Fibroblast of pulmonary artery (primary cell): ENCODE measurements around the gene LYSMD4.
"Not testable (repeated sequence)": the region's sequence is repeated elsewhere in the genome, so short reads cannot be mapped to it uniquely, and the experiment has no call there.

Source experiments
- DNase-seq: peaks from one replicate; pipeline ENCODE4 v3.0.0-alpha.2; 2010; ENCODE audit warnings: low read depth
- H3K4me3 ChIP-seq: replicated peaks from 2 replicates; pipeline ENCODE4 v1.5.1; 2011; ENCODE audit warnings: low read depth, mild to moderate bottlenecking, control low read depth, low read length, moderate library complexity
- TF ChIP-seq, protein P1 (sequence below): IDR thresholded peaks from 2 replicates; pipeline ENCODE4 v1.5.1; 2011; ENCODE audit warnings: mild to moderate bottlenecking, control low read depth, low read length, inconsistent platforms; ENCODE audit errors: missing control alignments

The LYSMD4 gene

DNA sequence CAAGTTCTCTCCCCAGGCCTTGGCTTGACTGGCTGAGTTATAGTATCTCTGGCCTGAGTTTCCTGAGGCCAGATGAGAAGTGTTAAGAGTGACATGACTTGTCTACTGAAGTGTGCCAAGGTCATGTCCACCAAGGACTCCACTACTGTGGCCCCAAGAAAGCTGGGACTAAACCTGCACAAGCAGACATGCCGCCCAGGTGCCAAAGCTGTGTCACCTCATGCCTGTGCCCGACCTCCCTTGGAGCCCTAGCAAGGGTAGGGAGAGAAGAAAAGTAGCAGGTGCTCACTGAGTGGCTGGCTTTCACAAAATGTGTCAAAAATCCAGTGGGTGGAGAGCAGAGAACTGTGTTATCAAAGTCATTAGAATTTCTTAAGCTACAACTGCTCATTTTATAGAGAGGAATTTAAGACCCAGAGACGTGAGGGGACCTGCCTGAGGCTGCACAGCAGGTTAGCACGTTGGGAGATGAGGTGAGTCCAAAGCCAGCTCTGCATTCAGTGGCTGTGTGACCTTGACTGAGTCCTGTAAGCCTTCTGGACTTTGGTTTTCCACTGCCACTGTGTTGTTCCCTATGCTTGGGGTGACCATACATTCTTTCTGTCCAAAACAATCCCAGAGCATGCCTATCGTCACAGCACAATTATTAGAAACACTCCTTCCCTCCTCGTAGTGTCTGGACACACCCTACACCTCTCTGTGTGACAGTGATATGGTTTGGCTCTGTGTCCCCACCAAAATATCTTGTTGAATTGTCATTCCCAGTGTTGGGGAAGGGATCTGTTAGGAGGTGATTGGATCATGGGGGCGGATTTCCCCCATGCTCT is 5.0 kb upstream of the LYSMD4 start:
- TF ChIP-seq, protein P1, sequence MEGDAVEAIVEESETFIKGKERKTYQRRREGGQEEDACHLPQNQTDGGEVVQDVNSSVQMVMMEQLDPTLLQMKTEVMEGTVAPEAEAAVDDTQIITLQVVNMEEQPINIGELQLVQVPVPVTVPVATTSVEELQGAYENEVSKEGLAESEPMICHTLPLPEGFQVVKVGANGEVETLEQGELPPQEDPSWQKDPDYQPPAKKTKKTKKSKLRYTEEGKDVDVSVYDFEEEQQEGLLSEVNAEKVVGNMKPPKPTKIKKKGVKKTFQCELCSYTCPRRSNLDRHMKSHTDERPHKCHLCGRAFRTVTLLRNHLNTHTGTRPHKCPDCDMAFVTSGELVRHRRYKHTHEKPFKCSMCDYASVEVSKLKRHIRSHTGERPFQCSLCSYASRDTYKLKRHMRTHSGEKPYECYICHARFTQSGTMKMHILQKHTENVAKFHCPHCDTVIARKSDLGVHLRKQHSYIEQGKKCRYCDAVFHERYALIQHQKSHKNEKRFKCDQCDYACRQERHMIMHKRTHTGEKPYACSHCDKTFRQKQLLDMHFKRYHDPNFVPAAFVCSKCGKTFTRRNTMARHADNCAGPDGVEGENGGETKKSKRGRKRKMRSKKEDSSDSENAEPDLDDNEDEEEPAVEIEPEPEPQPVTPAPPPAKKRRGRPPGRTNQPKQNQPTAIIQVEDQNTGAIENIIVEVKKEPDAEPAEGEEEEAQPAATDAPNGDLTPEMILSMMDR = no peak
- DNase-seq = no peak
- H3K4me3 ChIP-seq = no peak overlapping the region

DNA sequence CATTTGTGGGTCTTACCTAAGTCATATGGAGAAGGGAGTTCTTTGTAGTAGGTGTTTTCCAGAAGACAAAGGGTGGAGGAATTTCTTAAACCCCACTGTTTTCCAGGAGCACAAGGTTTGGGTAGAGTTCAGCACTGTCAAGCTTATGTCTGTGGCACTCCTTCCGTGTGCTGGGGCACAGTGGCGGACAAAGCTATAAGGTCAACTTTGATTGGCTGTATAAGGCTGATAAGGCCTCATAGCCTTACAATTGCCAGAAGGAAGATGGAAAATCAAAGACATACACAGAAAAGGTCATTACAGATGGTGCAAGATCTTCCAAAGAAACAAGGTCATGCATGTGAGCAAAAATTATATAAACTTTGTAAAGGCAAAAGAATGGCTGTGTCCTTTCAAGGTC is 3.5 kb upstream of the LYSMD4 start:
- no peak overlapping the region for H3K4me3 ChIP-seq
- TF ChIP-seq, protein P1 = no peak
- DNase-seq = no peak

DNA sequence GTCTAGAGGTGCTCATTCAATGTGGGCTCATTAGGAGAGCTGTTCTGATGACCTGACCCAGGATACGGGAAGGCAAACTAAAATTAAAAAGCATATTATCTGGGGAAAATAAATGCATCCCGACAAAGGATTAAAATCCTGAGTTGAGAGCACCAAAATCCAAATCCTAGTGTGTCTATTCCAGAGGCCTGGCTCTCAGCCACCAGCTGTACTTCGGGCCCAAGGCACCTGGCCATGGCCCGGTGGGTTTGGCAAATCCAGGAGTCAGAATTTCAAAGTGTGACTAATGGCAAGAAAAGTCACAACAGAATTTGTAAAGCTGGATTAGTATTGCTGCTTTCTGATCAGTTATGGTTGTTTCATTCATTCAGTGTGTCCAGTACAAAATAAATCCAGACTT is 2.6 kb upstream of the LYSMD4 start:
- TF ChIP-seq, protein P1 = no peak
- no peak overlapping the region for H3K4me3 ChIP-seq
- DNase-seq = no peak

DNA sequence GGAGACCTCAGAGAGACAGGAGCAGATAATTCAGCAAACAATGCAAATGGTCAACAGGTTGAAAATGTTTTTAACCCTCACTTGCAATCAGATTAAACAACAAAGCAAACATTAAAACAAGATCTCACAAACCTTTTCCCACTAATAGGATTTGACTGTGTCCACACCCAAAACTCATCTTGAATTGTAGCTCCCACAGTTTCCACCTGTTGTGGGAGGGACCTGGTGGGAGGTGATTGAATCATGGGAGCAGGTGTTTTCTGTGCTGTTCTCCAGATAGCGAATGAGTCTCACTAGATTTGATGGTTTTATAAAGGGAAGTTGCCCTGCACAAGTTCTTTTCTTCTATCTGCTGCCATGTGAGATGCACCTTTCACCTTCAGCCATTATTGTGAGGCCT is 1.3 kb upstream of the LYSMD4 start:
- TF ChIP-seq, protein P1 = no peak
- no peak for DNase-seq

DNA sequence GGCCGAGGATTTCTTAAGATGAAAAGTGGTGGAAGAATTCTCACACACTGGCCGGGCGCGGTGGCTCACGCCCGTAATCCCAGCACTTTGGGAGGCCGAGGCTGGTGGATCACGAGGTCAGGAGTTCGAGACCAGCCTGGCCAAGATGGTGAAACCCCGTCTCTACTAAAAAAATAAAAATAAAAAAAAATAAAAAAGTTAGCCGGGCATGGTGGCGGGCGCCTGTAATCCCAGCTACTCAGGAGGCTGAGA is 729 bp upstream of the LYSMD4 start:
- H3K4me3 ChIP-seq, DNase-seq: not testable (repeated sequence)

More for the DNA sequence above, 1.3 kb upstream of the LYSMD4 start:
- H3K4me3 ChIP-seq = no peak overlapping the region

DNA sequence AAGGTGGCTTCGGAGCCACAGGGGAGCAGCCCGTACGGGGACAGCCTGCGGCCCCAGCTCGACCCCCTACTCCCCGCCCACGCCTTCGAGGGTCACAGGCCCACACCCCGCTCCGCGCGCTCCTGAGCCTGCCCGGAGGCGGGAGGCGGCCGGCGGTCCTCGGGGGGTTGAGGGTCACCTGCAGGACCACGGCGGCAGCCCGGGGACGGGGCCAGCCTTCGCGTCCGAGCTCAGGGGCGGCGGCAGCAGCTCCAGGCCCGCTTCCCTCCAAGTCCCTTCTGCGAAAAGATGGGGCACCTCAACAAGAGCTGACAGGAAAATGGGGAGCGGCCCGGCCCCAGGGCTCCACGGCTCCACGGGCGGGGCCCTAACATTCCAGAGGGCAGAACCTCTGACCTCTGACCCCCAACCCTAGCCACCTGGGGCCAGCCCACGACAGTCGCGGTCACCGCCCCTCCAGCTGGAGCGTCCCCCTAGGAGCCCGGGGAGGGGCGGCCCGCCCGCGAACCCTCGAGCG is 428 bp downstream of the LYSMD4 start:
- TF ChIP-seq, protein P1 = no peak
- no peak for DNase-seq
- H3K4me3 ChIP-seq = peak overlapping the region; percentile 78

DNA sequence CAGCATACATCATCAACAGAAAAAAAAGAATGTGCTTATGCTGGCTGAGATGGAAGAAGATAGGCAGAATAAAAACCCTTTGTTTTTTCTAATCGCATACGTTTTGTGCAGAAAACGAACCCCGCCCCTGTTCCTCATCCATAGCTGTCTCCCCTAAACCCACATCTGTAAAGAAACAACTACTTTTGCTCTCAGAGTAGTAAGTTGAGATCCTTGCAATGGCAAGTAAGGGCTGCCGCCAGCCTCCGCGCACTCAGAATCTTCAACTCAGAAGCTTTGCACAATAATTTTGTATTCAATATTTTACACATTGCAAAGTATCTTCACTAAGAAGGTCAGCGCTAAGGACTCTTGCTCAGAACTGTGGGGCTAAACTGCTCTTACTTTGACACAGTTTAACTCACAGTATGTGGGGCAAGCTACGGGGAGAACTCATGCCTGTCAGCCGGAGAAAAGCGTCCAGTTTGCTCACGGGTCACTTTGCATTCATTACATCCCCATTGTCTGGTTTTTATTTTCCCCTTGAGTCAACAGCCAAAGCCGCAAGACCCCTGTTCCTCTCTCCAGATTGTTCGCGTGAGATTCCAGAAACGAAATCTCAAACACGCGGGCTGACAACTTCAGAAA is 1.0 kb downstream of the LYSMD4 start:
- DNase-seq = peak; percentile 49
- TF ChIP-seq, protein P1 = no peak
- peak overlapping the region; percentile 78 for H3K4me3 ChIP-seq
